MG63 (cell line): ENCODE measurements around the gene UBL5. TPM values are rescaled to one million over a fixed set of nuclear protein-coding genes. Genes with fewer than 3 reads are reported as not detected.
"Not testable (repeated sequence)": the region's sequence is repeated elsewhere in the genome, so short reads cannot be mapped to it uniquely, and the experiment has no call there.

ENCODE experiments used
- DNase-seq: peaks from one replicate; pipeline ENCODE4 v3.0.0-alpha.2; 2020
- H3K27me3 ChIP-seq: fragments of 250-450 bp; sonication (Bioruptor Pico); 2 replicates; pipeline ENCODE4 v1.5.1; 2020; ENCODE audit warnings: mild to moderate bottlenecking, moderate library complexity
- H3K36me3 ChIP-seq: fragments of 250-450 bp; sonication (Bioruptor Pico); 2 replicates; pipeline ENCODE4 v1.5.1; 2020; ENCODE audit warnings: mild to moderate bottlenecking, moderate library complexity
- H3K4me3 ChIP-seq: fragments of 250-450 bp; sonication (Bioruptor Pico); 2 replicates; pipeline ENCODE4 v1.5.1; 2020; ENCODE audit warnings: mild to moderate bottlenecking, moderate library complexity
- H3K9me3 ChIP-seq: fragments of 250-450 bp; sonication (Bioruptor Pico); 2 replicates; pipeline ENCODE4 v1.5.1; 2020; ENCODE audit warnings: mild to moderate bottlenecking, moderate library complexity
- total RNA-seq: library from RNA; depleted of rRNA; stranded (reverse); fragments of >200 nt; shearing (Covaris generic); gene quantifications from 2 replicates; pipeline ENCODE4 v1.2.3, GENCODE V29; 2014; ENCODE audit warnings: low replicate concordance; rRNA removed

The UBL5 gene
- total RNA-seq = 237 and 851 TPM in 2 replicates

DNA sequence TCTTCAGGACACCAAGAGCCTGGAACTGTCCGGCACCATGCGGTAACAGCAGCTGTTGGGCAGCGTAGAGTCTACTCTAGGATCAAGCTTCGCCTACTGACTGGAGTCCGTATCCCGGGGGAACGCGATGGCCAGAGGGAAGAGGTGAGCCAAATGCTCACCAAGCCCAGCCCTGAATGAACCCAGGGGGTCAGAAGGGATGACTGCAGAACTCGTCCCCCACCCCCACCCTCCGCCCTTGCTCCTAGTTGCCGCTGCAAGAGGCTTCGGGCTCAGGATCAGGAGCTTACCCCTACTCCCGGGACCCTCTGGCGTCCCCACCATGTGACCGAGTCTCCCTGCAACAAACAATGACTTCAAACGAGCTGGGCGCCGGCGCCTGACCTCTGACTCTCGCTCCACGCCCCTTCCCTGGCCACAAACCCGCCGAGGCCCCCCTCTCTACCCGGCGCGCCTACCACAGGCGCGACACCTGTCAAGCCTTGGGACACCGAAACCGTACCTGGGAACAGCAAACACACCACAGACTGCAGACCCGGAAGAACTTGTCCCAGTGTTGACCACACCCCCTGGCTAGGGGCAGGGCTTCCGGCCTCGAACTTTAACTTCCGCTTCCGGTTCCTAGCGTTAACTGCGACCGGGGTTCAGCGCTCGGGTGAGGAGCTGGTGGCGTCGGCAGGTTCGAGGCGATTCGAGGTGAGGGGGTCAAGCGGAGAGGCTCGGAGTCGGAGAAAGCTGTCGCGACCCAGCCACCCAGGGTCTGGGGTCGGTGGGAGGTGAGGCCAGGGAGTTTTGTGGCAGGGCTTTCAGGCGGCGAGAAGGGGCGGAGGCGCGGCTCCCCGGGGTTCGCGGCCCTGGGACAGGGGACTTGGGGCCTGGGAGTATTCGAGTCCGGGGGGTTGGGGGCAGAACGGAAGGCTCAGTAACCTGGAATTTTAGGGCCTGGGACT lies at the start of gene UBL5:
Gene UBL5, plus strand, starts transcription at position 630 of the 950 bp plus-strand sequence. CDS start 420 bp downstream, outside the sequence.
- peaks cover 6% of the 10 kb centered on the region; the same call in 1 of the 2 replicates for H3K36me3 ChIP-seq
- peak; percentile 79 for DNase-seq
- peak within 1 kb of the TSS; percentile 91 for H3K4me3 ChIP-seq
- H3K27me3 ChIP-seq = no peaks in the 10 kb centered on the region
- no peaks in the 10 kb centered on the region for H3K9me3 ChIP-seq

DNA sequence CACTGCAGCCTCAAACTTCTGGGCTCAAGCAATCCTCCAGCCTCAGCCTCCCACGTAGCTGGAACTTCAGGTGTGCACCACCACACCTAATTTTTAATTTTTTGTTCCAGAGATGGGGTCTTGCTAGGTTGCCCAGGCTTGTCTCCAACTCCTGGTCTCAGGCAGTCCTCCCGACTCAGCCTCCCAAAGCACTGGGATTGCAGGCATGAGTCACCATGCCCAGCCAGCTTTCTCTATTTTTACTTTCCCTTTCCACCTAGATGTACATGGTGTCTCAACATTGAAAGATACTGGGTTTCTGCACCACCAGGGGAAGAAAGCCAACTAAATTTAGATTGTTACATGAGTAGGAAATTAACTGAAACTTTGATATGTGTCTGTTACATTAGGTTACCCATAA lies 45.4 kb upstream of the UBL5 start:
- H3K27me3 ChIP-seq = peaks cover 4% of the 10 kb centered on the region
- DNase-seq = peak; percentile 31
- H3K9me3 ChIP-seq = peaks cover 18% of the 10 kb centered on the region
- no peak overlapping the region for H3K4me3 ChIP-seq
- H3K36me3 ChIP-seq = no peaks in the 10 kb centered on the region

DNA sequence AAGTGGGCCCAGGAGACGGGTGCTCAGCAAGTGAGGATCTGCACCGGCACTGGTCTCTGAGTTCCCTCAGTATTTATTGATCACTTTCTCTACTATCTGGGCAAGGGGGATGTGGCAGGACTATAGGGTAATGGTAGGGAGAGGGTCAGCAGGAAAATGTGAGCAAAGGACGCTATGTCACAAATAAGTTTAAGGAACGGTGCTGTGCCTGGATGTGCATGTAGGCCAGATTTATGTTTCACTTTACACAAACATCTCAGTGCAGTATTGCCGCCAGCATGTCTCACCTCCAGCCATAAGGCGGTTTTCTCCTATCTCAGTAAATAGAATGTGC lies 43.6 kb upstream of the UBL5 start:
- H3K27me3 ChIP-seq, DNase-seq, H3K36me3 ChIP-seq, H3K4me3 ChIP-seq: not testable (repeated sequence)
- H3K9me3 ChIP-seq = peaks cover 11% of the 10 kb centered on the region; the same call in 1 of the 2 replicates

DNA sequence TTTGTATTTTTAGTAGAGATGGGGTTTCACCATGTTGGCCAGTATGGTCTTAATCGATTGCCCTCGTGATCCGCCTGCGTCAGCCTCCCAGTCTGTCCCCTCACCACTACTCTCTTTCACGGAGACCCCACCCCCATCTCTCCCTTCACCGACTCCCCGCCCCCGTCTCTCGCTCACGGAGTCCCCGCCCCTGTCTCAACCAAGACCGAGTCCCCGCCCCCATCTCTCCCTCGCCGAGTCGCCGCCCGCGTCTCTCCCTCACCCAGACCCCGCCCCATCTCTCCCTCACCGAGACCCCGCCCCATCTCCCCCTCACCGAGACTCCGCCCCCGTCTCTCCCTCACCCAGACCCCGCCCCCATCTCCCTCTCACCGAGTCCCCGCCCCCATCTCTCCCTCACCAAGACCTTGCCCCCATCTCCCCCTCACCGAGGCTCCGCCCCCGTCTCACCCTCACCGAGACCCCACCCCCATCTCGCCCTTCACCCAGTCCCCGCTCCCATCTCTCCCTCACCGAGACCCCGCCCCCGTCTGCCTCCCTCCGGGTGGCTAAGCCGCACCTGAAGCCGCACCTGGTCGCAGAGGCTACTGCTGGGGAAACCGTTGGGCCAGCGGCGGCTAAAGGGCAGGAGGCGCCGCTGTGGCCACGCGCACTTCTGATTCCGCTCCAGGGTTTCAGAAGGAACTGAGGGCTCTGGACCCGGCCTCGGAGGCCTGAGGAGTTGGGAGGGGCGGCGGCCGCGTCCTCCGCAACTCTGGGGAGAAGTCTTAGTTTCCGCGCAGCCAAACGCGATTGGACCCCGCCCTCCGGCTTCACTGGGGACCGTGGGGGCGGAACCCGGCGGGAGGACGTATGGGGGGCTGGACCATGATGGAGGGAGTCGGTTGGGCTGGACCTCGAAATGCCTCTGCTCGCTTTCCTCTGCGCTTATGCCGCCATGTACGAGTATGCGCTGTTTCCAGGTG lies 42.1 kb upstream of the UBL5 start:
- H3K36me3 ChIP-seq = no peaks in the 10 kb centered on the region
- H3K9me3 ChIP-seq = peaks cover 10% of the 10 kb centered on the region; the same call in 1 of the 2 replicates
- peak; percentile 81 for DNase-seq
- H3K4me3 ChIP-seq = peak overlapping the region; percentile 37
- peaks cover 4% of the 10 kb centered on the region for H3K27me3 ChIP-seq

GRCh38 chr19:9786342-9786741 lies 41.4 kb upstream of the UBL5 start:
- H3K36me3 ChIP-seq = no peaks in the 10 kb centered on the region
- DNase-seq = no peak
- peak overlapping the region; percentile 35; the same call in 1 of the 2 replicates for H3K4me3 ChIP-seq
- H3K27me3 ChIP-seq = peaks cover 3% of the 10 kb centered on the region
- peaks cover 9% of the 10 kb centered on the region; the same call in 1 of the 2 replicates for H3K9me3 ChIP-seq

DNA sequence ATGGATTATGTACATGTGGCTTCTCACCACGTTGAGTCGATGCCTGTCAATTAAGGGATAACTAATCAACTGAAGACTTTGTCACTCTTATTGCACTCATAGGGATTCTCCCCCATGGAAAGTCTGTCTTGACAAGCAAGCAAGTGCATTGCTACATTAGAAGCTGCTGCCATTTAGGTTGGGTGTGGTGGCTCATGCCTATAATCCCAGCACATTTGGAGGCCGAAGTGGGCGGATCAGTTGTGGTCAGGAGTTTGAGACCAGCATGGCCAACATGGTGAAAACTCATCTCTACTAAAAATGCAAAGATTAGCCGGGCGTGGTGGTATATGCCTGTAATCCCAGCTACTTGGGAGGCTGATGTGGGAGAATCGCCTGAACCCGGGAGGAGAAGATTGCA lies 40.9 kb upstream of the UBL5 start:
- Histone ChIP-seq H3K9me3 (peaks cover 8% of the 10 kb centered on the region; the same call in 1 of the 2 replicates), H3K27me3 (peaks cover 3% of the 10 kb centered on the region), H3K36me3 (no peaks in the 10 kb centered on the region), H3K4me3 (no peak overlapping the region)
- DNase-seq = no peak

GRCh38 chr19:9788604-9789003 lies 39.1 kb upstream of the UBL5 start:
- not testable (repeated sequence) for H3K36me3 ChIP-seq, H3K27me3 ChIP-seq, H3K9me3 ChIP-seq, H3K4me3 ChIP-seq, DNase-seq

DNA sequence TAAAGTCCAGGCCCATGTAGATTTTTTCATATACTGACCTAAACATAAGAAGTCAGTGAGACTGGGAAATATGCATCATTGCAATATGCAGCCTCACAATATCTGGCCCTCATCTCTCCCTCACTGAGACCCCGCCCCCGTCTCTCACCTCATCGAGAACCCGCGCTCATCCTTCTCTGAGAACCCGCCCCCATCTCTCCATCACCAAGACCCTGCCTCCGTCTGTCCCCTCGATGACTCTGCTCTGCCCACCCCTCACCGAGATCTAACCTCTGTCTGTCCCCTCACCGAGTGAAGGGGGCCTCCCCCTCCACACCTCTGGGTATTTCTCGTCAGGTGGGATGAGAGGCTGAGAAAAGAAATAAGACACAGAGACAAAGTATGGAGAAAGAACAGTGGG lies 38.7 kb upstream of the UBL5 start:
- no peak for DNase-seq
- Histone ChIP-seq H3K4me3 (no peak overlapping the region), H3K9me3 (no peaks in the 10 kb centered on the region), H3K36me3 (no peaks in the 10 kb centered on the region), H3K27me3 (no peaks in the 10 kb centered on the region)

GRCh38 chr19:9789579-9789978 lies 38.1 kb upstream of the UBL5 start:
- not testable (repeated sequence) for H3K4me3 ChIP-seq, H3K9me3 ChIP-seq, H3K36me3 ChIP-seq, H3K27me3 ChIP-seq, DNase-seq

DNA sequence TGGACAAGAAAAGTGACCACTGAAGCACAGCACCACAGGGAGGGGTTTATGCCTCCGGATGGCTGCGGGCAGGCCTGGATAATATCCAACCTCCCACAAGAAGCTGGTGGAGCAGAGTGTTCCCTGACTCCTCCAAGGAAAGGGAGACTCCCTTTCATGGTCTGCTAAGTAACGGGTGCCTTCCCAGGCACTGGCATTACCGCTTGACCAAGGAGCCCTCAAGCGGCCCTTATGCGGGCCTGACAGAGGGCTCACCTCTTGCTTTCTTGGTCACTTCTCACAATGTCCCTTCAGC lies 36.7 kb upstream of the UBL5 start:
- H3K4me3 ChIP-seq = peak overlapping the region; percentile 48
- DNase-seq, H3K9me3 ChIP-seq, H3K27me3 ChIP-seq, H3K36me3 ChIP-seq: not testable (repeated sequence)

GRCh38 chr19:9791552-9792205 lies 36.0 kb upstream of the UBL5 start:
- DNase-seq = peak; percentile 87
- Histone ChIP-seq H3K36me3 (no peaks in the 10 kb centered on the region), H3K27me3 (no peaks in the 10 kb centered on the region), H3K4me3 (peak overlapping the region; percentile 48), H3K9me3 (no peaks in the 10 kb centered on the region)

- DNase-seq = peak; percentile 80
- H3K9me3 ChIP-seq = no peaks in the 10 kb centered on the region
- peak overlapping the region; percentile 48 for H3K4me3 ChIP-seq
- H3K36me3 ChIP-seq = no peaks in the 10 kb centered on the region
- H3K27me3 ChIP-seq = no peaks in the 10 kb centered on the region
Measured at GRCh38 chr19:9792206-9793070, 35.3 kb upstream of the UBL5 start.

DNA sequence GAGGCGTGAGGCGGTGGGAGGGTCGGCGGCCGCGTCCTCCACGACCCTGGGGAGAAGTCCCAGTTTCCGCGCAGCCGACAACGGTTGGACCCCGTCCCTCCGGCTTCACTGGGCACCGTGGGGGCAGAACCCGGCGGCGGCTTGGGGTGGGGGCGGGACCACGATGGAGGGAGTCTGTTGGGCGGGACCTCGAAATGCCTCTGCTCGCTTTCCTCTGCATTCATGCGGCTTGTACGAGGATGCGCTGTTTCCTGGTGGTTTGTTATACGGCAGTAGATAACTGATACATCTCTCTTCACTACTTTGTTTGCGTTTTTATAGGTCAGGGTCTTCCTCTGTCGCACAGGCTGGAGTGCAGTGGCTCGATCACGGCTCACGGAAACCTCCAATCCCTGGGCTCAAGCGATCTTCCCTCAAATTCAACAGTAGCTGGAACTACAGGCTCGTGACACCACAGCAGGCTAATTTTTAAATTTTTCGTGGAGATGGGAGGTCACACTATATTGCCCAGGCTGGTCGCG lies 34.6 kb upstream of the UBL5 start:
- Histone ChIP-seq H3K4me3 (peak overlapping the region; percentile 34), H3K36me3 (no peaks in the 10 kb centered on the region), H3K27me3 (no peaks in the 10 kb centered on the region), H3K9me3 (no peaks in the 10 kb centered on the region)
- peak; percentile 19 for DNase-seq

DNA sequence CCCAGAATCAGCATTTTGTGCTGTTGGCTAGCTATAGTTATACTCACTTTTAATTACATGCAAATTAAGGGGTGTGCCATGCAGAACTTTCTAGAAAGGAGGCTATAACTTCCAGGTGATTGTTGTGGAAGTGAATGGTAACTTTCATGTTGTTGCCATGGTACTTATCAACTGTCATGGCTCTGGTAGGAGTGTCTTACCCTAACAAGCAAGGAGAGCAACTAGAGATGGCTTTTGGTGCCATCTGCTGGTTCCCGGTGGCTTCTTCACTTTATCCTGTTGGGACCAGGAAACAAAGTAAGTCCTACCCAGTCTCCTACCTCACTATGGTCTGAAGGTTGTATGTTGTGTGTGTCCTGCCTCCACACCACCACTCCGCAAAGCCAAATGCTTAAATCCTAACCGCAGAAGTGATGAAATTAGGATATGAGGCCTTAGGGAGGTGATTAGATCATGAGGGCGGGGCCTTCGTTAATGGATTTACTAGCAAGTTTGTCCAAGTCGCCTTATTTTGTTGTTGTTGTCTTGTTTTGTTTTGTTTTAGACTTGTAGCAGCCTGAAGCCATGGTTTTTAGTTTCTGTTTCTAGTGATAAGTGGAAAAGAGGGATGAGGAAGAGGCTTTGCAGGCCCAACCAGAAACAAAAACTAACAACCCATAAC lies 31.5 kb upstream of the UBL5 start:
- DNase-seq = peak; percentile 77
- Histone ChIP-seq H3K9me3 (no peaks in the 10 kb centered on the region), H3K27me3 (no peaks in the 10 kb centered on the region), H3K4me3 (no peak overlapping the region), H3K36me3 (no peaks in the 10 kb centered on the region; the same call in 1 of the 2 replicates)

- Histone ChIP-seq H3K9me3 (no peaks in the 10 kb centered on the region), H3K36me3 (peaks cover 3% of the 10 kb centered on the region), H3K4me3 (no peak overlapping the region), H3K27me3 (no peaks in the 10 kb centered on the region)
- DNase-seq = no peak
Measured at GRCh38 chr19:9797871-9798270, 29.8 kb upstream of the UBL5 start.
